ENCODE measurements around the gene KAZN. TPM values are rescaled to one million over a fixed set of nuclear protein-coding genes. Genes with fewer than 3 reads are reported as not detected.

The KAZN gene
- total RNA-seq, 1 experiment from 2014 or later = 3.4 TPM

- Histone ChIP-seq H3K36me3 (no peaks in the 10 kb centered on the region), H3K4me3 (no peak overlapping the region), H3K27me3 (peaks cover 11% of the 10 kb centered on the region), H3K9me3 (no peaks in the 10 kb centered on the region)
- DNase-seq = no peak
These were observed 2.1 kb downstream of the KAZN start for GRCh38 chr1:14600405-14601112.

DNA sequence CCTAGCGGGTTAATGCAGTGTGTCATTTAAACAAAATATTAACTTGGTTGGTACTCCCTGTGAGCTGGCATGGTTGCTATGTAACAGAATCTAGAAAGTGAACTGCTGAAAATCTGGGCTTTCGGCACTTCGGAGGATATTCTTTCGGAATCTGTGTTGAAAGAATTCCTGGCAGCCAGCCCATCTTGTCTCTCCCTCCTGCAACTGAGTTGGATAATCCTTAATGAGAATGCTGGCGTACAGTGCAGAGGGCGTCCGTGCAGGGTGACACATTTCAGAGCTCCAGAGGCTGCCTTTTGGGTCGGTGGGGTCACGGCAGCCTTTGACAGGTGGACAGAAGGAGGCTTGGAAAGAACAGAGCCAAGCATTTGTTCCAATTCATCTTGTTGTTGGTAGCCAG is 3.7 kb downstream of the KAZN start:
- no peak overlapping the region for H3K4me3 ChIP-seq
- H3K36me3 ChIP-seq = no peaks in the 10 kb centered on the region
- peaks cover 11% of the 10 kb centered on the region for H3K27me3 ChIP-seq
- no peak for DNase-seq
- no peaks in the 10 kb centered on the region for H3K9me3 ChIP-seq

- no peak for DNase-seq
- Histone ChIP-seq H3K9me3 (no peaks in the 10 kb centered on the region), H3K4me3 (no peak overlapping the region), H3K27me3 (peaks cover 8% of the 10 kb centered on the region), H3K36me3 (no peaks in the 10 kb centered on the region)
These were observed 5.2 kb downstream of the KAZN start for GRCh38 chr1:14603645-14604044.

DNA sequence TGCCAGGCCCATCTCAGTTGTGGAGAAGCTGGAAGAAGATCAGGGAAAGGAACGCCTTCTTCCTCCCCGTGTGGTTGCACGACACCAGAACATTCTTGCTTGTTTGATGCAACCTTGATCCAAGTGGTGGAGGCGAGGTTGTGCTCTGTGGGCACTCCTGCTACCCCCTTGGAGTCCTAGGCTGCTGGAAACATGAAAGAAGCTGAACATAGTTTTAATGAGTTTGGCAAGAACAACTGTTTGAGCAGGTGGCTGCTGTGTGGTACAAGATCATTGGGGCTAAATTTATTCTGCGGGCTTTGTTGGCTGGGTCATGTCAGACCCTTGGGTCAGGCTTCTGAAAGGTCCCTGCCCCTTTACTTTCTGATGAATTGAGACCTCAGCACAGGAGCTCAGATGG is 5.9 kb downstream of the KAZN start:
- Histone ChIP-seq H3K27me3 (peaks cover 6% of the 10 kb centered on the region), H3K9me3 (no peaks in the 10 kb centered on the region), H3K36me3 (no peaks in the 10 kb centered on the region), H3K4me3 (no peak overlapping the region)
- DNase-seq = no peak

GRCh38 chr1:14605945-14606344 is 7.5 kb downstream of the KAZN start:
- no peak for DNase-seq
- no peaks in the 10 kb centered on the region for H3K27me3 ChIP-seq
- H3K9me3 ChIP-seq = no peaks in the 10 kb centered on the region
- no peaks in the 10 kb centered on the region for H3K36me3 ChIP-seq
- no peak overlapping the region for H3K4me3 ChIP-seq

DNA sequence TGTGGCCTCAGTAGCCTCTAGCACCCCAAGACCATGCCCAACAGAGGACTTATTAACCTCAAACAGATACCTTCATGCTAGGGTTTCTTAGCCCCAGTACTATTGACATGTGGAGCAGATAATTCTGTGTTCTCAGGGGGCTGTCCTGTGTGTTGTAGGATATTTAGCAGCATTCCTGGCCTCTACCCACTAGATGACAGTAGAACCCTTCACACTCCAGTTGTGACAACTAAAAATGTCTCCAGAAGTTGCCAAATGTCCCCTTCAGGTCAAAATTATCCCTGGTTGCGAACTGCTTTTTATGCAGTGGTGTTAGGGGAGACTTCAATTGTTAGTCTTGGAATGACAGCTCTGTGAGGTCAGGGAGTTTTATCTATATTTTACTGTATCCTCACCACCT is 8.1 kb downstream of the KAZN start:
- H3K27me3 ChIP-seq = no peaks in the 10 kb centered on the region
- DNase-seq = no peak
- no peaks in the 10 kb centered on the region for H3K9me3 ChIP-seq
- no peak overlapping the region for H3K4me3 ChIP-seq
- H3K36me3 ChIP-seq = no peaks in the 10 kb centered on the region

GRCh38 chr1:14607295-14607694 is 8.8 kb downstream of the KAZN start:
- no peaks in the 10 kb centered on the region for H3K9me3 ChIP-seq
- no peaks in the 10 kb centered on the region for H3K27me3 ChIP-seq
- H3K36me3 ChIP-seq = no peaks in the 10 kb centered on the region
- no peak for DNase-seq
- H3K4me3 ChIP-seq = no peak overlapping the region

DNA sequence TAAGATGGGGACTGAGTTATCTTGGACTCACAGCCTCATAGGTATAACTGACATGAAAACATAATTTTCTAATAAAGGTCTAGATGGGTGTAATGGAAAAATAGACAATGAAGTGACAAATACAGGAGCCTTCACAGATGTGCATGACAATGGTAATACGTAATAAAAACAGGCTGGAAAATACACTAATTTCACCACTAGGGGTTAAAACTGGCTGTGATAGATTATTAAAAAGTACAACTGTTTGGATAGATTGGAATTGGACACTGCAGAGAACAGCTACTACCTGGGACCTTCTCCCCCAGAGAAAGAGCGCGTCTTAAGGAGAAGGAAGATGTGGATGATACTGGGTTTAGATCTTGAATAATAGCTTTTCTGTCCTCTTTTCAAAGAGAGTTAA is 9.8 kb downstream of the KAZN start:
- no peak for DNase-seq
- no peaks in the 10 kb centered on the region for H3K9me3 ChIP-seq
- H3K4me3 ChIP-seq = no peak overlapping the region
- no peaks in the 10 kb centered on the region for H3K27me3 ChIP-seq
- H3K36me3 ChIP-seq = no peaks in the 10 kb centered on the region

GRCh38 chr1:14610761-14611160 is 12.3 kb downstream of the KAZN start:
- no peaks in the 10 kb centered on the region for H3K36me3 ChIP-seq
- no peaks in the 10 kb centered on the region for H3K27me3 ChIP-seq
- H3K9me3 ChIP-seq = no peaks in the 10 kb centered on the region
- H3K4me3 ChIP-seq = no peak overlapping the region
- DNase-seq = no peak

DNA sequence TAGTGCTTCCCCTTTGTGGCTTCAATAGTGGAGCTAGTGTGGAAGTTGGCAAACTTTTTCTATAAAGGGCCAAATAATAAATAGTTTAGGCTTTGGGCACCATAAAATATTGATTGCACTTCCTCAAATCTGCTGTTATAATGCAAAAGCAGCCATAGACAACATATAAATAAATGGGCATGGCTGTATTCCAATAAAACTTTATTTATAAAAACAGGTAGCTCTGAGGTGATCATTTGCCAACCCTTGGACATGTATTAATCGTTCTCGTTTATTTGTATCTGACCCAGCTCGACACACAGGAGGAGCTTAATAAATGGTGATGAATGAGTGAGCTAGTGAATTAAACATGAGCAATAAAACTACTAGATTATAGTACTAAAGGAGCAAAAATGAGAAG is 13.3 kb downstream of the KAZN start:
- no peak for DNase-seq
- Histone ChIP-seq H3K27me3 (no peaks in the 10 kb centered on the region), H3K4me3 (no peak overlapping the region), H3K36me3 (no peaks in the 10 kb centered on the region), H3K9me3 (no peaks in the 10 kb centered on the region)

DNA sequence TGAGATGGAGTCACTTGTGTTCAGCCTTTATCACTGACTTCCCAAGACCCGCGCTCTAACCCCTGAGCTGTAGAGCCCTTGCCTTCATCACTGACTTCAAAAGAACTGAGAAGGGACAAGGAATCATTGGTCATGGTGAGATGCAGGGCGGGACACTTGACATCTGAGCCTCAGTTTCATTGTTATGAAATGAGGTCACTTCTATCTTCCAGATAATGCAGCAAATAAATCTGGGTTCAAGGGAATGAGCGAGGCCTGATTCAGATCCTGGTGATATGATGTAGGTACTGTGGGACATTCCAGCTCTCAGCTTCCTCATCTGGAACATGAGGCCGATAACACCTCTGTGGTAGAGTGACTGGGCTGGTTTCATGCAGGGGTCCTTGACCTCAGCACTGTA is 13.8 kb downstream of the KAZN start:
- H3K4me3 ChIP-seq = no peak overlapping the region
- no peaks in the 10 kb centered on the region for H3K36me3 ChIP-seq
- no peaks in the 10 kb centered on the region for H3K9me3 ChIP-seq
- no peaks in the 10 kb centered on the region for H3K27me3 ChIP-seq
- no peak for DNase-seq

DNA sequence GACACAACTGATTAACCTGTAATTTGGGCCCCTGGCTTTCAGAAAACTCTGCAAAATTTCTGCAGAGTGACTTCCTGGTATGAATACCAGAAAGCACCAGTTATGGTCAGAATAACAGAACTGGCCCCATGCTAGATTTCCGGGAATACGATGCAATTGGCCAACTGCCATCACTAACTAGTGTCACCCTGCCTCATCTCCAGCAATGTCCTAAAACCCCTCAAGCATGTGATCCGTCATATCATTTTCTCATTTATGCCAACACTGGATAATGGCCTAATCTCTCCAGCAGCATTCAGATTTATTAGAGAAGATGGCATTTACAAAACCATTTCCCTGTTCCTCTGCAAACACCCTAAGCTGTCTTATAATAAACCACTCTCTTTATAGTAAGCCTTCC is 15.4 kb downstream of the KAZN start:
- Histone ChIP-seq H3K27me3 (no peaks in the 10 kb centered on the region), H3K4me3 (no peak overlapping the region), H3K36me3 (no peaks in the 10 kb centered on the region), H3K9me3 (no peaks in the 10 kb centered on the region)
- DNase-seq = no peak

DNA sequence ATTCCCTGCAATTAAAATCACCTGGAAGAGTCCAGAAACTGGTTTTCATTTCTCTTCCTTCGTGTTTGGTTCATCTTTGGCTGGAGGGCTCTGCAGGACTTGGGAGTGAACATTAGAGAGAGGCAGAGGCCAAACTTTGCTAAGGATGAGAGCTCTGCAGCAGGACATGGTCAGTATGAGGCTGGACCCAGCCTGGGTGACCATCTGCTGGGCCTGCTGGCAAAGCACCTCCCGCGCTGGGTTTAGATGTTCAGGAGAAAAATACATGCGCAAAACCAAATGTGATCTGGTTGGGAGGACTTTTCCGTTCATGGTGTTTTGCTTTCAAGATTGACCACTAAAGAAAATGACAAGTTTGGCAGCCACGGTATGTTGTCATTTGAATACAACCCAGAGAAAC is 15.9 kb downstream of the KAZN start:
- Histone ChIP-seq H3K4me3 (no peak overlapping the region), H3K9me3 (no peaks in the 10 kb centered on the region), H3K27me3 (no peaks in the 10 kb centered on the region), H3K36me3 (no peaks in the 10 kb centered on the region)
- no peak for DNase-seq

- Histone ChIP-seq H3K9me3 (no peaks in the 10 kb centered on the region), H3K4me3 (no peak overlapping the region), H3K36me3 (no peaks in the 10 kb centered on the region), H3K27me3 (no peaks in the 10 kb centered on the region)
- no peak for DNase-seq
These were observed 17.2 kb downstream of the KAZN start for GRCh38 chr1:14615549-14616218.

DNA sequence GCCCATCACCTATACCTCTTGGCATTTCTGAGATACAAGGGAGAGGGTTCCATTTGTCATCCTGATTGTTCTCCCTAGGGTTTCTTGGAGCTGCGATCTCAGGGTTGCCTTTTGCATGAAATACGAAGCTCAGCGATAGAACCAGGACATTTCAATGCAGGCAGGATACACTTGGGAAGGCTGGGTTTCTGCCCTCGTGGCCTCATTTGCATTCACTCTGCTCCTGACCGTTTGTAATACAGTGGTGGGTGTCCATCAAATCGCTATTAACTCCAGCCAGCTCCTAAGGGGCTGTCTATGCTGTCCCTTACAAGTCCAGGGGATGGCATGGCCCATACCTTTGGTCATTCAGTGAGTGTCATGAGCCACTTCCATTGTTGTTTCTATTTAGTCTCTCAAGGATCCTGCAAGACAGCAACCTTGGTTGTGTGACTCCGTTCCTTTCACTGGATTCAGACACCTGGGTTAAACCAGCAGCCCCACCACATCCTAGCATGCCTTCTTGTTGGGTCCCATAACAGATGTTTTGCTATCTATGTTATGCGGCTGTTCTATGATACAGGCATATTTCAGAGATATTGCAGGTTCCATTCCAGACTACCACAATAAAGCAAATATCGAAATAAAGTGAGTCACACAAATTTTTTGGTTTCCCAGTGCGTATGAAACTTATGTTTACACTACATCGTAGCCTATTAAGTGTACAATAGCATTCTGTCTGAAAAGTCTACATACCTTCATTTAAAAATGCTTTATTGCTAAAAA is 18.3 kb downstream of the KAZN start:
- Histone ChIP-seq H3K36me3 (no peaks in the 10 kb centered on the region), H3K27me3 (no peaks in the 10 kb centered on the region), H3K9me3 (no peaks in the 10 kb centered on the region), H3K4me3 (no peak overlapping the region)
- no peak for DNase-seq

- Histone ChIP-seq H3K27me3 (no peaks in the 10 kb centered on the region), H3K36me3 (no peaks in the 10 kb centered on the region), H3K4me3 (no peak overlapping the region), H3K9me3 (no peaks in the 10 kb centered on the region)
- no peak for DNase-seq
These were observed 19.3 kb downstream of the KAZN start for GRCh38 chr1:14617791-14618190.

- no peaks in the 10 kb centered on the region for H3K9me3 ChIP-seq
- no peaks in the 10 kb centered on the region for H3K27me3 ChIP-seq
- no peaks in the 10 kb centered on the region for H3K36me3 ChIP-seq
- DNase-seq = no peak
- no peak overlapping the region for H3K4me3 ChIP-seq
These were observed 22.5 kb downstream of the KAZN start for GRCh38 chr1:14620941-14621340.

- H3K27me3 ChIP-seq = no peaks in the 10 kb centered on the region
- no peak overlapping the region for H3K4me3 ChIP-seq
- no peak for DNase-seq
- H3K9me3 ChIP-seq = no peaks in the 10 kb centered on the region
- H3K36me3 ChIP-seq = no peaks in the 10 kb centered on the region
These were observed 24.6 kb downstream of the KAZN start for GRCh38 chr1:14623090-14623489.
